GM12878 (cell line): Measurements from ENCODE around the gene TANK.

Experiments
- CREB1 ChIP-seq: IDR thresholded peaks from 2 replicates; pipeline ENCODE4 v1.6.1; 2012; ENCODE audit warnings: low read depth, mild to moderate bottlenecking, inconsistent platforms
- CTCF ChIP-seq, 3 experiments: IDR thresholded peaks in 2 of 3; conservative IDR thresholded peaks in 1 of 3; 2 replicates each; pipeline ENCODE4 v1.5.1; 2011; ENCODE audit warnings: low read depth in 3 of 3, low read length in 3 of 3, mild to moderate bottlenecking in 3 of 3, control low read depth in 2 of 3, moderate library complexity in 2 of 3, inconsistent platforms in 1 of 3, mixed read lengths in 1 of 3; ENCODE audit not compliant: control insufficient read depth in 2 of 3, insufficient read depth in 1 of 3; ENCODE audit errors: extremely low read depth in 1 of 3
- EZH2 ChIP-seq: IDR thresholded peaks from 2 replicates; pipeline ENCODE4 v1.6.1; 2012; ENCODE audit warnings: low read depth, mild to moderate bottlenecking, control low read depth, inconsistent platforms, low read length, borderline replicate concordance; ENCODE audit not compliant: control insufficient read depth
- FOS ChIP-seq: IDR thresholded peaks from 3 replicates; pipeline ENCODE4 v1.6.1; 2011; ENCODE audit warnings: borderline replicate concordance; ENCODE audit not compliant: insufficient read length; ENCODE audit errors: extremely low read depth
- MEF2A ChIP-seq: IDR thresholded peaks from 2 replicates; pipeline ENCODE4 v1.6.1; 2011; ENCODE audit warnings: low read depth, mild to moderate bottlenecking, low read length, moderate library complexity; ENCODE audit not compliant: insufficient read depth
- NFYB ChIP-seq: IDR thresholded peaks from 2 replicates; pipeline ENCODE4 v1.6.1; 2011; ENCODE audit warnings: low read depth, mild to moderate bottlenecking, low read length, improper control_type of control experiment, moderate library complexity; ENCODE audit not compliant: insufficient read depth
- PRDM15 ChIP-seq: fragments of 450-650 bp; formaldehyde crosslinking; IDR thresholded peaks from 2 replicates; pipeline ENCODE4 v1.4.0; 2020; ENCODE audit warnings: mild to moderate bottlenecking, moderate library complexity
- RAD21 ChIP-seq: IDR thresholded peaks from 2 replicates; pipeline ENCODE4 v1.6.1; 2011; ENCODE audit warnings: mild to moderate bottlenecking, low read depth, low read length, moderate library complexity; ENCODE audit not compliant: insufficient read depth
- REST ChIP-seq: IDR thresholded peaks from 2 replicates; pipeline ENCODE4 v1.6.1; 2012; ENCODE audit warnings: mild to moderate bottlenecking, low read depth, low read length
- SPI1 ChIP-seq: IDR thresholded peaks from 2 replicates; pipeline ENCODE4 v1.6.1; 2011; ENCODE audit warnings: low read depth, mild to moderate bottlenecking, low read length, moderate library complexity, borderline replicate concordance; ENCODE audit not compliant: insufficient read depth
- STAT3 ChIP-seq: IDR thresholded peaks from 2 replicates; pipeline ENCODE4 v1.6.1; 2011; ENCODE audit warnings: low read depth, low read length, improper control_type of control experiment
- TARDBP ChIP-seq: IDR thresholded peaks from 2 replicates; pipeline ENCODE4 v1.6.1; 2016; ENCODE audit warnings: borderline replicate concordance
- ZNF24 ChIP-seq: fragments of 450-650 bp; IDR thresholded peaks from 2 replicates; pipeline ENCODE4 v1.6.1; 2017; ENCODE audit warnings: antibody characterized with exemption, mild to moderate bottlenecking
- ZNF274 ChIP-seq: IDR thresholded peaks from one replicate; pipeline ENCODE4 v1.8.0; 2011; ENCODE audit not compliant: insufficient read length, insufficient read depth

- TF ChIP-seq RAD21 (no peak), ZNF24 (no peak), CTCF (IDR thresholded peaks at IDR 0.05 in 2 of 3, conservative IDR thresholded peaks at IDR 0.05 in 1 of 3; ENCODE audit: control insufficient read depth in 2 of 3, extremely low read depth in 1 of 3, insufficient read depth in 1 of 3, low read depth in 3 of 3, low read length in 3 of 3) (no peak; a peak in 1 of 6 replicates), REST (no peak), PRDM15 (no peak), EZH2 (no peak), ZNF274 (no peak), SPI1 (no peak), MEF2A (no peak), FOS (no peak), STAT3 (no peak), TARDBP (no peak), NFYB (no peak), CREB1 (no peak)
Measured at GRCh38 chr2:161232571-161232970, 72.3 kb downstream of the TANK start.
